CD4-positive, alpha-beta T cell treated with Interleukin-12 subunit alpha and Interleukin-12 subunit beta, for 1 hour (primary cell): ENCODE data around the gene ST3GAL2.
"Not testable (repeated sequence)": the region's sequence is repeated elsewhere in the genome, so short reads cannot be mapped to it uniquely, and the experiment has no call there.

Experiments
- DNase-seq: peaks from one replicate; pipeline ENCODE4 v3.0.0-alpha.2; 2020

Gene ST3GAL2

DNA sequence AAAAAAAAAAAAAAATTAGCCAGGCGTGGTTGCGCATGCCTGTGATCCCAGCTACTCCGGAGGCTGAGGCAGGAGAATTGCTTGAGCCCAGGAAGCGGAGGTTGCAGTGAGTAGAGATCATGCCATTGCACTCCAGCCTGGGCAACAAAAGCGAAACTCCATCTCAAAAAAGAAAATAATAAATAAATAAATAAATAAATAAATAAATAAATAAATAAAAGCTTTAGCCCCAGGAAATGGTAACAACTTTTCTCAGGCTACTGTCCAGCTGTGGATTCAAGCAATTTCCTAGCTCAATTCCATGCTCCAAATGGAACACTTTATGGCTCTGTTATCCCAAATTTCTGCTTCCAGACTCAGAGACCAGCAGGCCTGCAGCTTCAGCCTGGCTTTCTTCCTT, 25.3 kb downstream of the ST3GAL2 start:
- DNase-seq = not testable (repeated sequence)

- DNase-seq = no peak
Observed at GRCh38 chr16:70412385-70412784, 26.5 kb downstream of the ST3GAL2 start.

GRCh38 chr16:70410734-70411133, 28.2 kb downstream of the ST3GAL2 start:
- DNase-seq = no peak

GRCh38 chr16:70407811-70408274, 31.1 kb downstream of the ST3GAL2 start:
- DNase-seq = no peak

DNA sequence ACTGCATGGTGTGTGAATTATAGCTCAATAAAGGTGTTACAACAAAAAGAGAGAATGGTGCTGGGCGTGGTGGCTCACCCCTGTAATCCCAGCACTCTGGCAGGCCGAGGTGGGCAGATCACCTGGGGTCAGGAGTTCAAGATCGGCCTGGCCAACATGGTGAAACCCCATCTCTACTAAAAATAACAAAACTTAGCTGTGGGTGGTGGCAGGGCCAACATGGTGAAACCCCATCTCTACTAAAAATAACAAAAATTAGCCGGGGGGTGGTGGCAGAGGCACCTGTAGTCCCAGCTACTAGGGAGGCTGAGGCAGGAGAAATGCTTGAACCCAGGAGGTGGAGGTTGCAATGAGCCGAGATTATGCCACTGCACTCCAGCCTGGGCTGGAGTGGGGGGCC, 32.8 kb downstream of the ST3GAL2 start:
- DNase-seq = not testable (repeated sequence)

- DNase-seq = no peak
Observed at GRCh38 chr16:70402916-70403659, 35.8 kb downstream of the ST3GAL2 start.

- no peak for DNase-seq
Observed at GRCh38 chr16:70399951-70400350, 38.9 kb downstream of the ST3GAL2 start.

DNA sequence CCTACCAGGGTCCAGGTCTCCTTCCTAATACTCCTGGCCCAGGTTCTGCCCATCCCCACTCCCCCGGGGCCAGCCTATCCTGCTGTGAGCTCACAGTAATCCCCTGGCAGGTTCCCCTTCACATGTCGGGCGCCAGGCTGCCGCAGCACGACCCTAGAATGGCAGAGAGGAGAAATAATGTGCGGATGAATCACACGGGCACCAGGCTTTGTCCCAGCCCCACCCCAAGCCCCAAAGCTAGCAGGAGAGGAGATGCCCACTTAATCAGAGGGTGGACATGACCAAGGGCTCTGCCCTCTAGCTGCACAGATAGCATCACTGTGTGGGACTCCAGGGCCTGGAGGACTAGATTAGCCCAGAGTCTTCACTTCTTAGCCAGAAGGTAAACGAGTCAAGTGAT, 39.5 kb downstream of the ST3GAL2 start:
- DNase-seq = no peak

DNA sequence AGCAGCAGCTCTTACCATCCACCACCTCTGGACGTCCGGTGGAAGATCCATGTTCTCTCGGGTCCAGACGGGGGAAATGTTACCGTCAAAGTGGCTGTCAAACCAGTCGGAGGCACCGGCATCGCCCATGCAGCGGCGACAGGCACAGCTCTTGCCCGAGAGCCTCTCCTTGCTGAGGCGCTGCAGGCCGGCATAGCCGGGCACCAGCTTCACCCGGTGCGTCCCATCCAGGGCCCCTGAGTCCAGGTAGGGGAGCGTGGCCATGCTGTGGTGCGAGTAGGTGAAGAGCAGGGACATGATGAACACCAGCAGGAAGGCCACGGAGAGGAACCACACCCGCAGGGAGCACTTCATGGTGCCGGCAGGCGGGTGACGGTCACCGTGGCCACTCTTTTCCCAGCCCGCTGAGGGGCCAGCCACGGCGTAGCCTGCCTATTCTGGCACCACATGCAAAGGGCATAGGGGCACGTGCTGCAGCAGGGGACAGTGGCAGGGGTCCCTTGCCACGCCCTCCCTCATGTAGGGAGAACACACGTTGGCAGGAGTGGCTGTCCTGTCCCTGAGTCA, 40.6 kb downstream of the ST3GAL2 start:
- DNase-seq = no peak

DNA sequence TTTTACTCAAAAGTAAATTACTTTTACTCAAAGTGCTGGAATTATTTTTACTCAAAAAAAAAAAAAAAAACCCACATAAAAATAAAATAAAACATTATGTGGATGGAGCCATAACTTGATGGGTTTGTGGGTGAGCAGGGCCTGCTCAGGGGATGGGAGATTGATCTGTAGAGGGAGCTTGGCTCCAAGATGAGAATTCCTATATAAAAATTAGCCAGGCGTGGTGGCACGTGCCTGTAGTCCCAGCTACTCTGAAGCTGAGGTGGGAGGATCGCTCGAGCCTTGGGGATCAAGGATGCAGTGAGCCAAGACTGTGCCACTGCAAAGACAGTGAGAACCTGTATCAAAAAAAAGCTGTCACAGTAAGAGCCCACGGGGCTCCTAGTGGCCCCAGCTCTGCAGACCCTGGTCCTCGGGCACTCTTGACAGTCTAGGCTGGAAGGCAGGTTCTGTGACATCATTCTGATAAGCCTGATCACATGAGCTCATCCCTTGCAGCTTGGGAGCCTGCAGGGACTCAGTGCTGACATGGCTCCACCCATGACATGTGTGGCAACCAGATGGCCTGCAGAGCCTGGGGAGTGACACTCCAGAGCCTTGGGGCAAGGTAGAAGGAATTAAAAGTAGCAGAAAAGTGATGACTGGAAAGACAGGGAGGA, 42.5 kb downstream of the ST3GAL2 start:
- DNase-seq = no peak

DNA sequence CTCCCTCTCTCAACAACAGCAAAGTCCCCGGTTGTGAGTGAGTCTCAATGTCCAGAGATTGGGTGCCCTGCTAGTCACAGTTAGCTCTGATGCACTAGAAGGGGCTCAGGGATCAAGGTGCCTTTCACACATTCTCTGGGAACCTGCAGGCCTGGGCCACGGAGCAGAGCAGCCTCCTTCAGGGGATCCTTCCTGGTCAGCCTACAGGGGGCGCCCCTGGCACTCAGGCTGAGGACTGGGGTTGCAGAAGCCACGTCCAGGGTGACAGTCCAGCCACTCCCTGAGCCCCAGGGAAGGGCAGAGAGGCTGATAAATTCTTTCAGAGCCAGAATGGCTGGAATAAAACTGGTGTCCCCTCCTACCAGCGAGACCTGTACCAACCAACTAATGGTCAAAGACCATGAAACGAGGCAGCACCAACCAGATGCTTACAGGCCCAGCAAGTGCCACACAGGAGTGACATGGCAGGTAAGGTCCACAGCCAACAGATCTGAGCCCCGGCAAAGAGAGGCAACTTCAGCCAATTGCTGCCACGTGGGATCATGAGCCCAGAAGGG, 43.5 kb downstream of the ST3GAL2 start:
- DNase-seq = peak; percentile 65

- no peak for DNase-seq
Observed at GRCh38 chr16:70394853-70395252, 44.0 kb downstream of the ST3GAL2 start.

GRCh38 chr16:70393662-70394061, 45.2 kb downstream of the ST3GAL2 start:
- no peak for DNase-seq

DNA sequence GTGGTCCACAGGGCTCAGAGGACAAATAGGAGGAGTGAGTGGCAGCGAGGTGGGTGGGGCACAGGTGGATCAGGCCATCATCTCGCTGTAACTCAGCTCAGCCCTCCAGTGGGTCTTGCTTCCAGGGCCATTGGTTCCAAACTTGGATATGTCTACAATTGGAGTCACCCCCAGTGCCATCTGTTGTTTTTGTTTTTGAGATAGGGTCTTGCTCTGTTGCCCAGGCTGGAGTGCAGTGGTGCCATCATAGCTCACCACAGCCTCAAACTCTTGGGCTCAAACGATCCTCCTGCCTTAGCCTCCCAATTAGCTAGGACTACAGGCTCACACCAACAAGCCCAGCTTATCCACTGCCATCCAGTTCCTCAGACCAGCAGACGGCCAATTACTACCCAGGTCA, 46.3 kb downstream of the ST3GAL2 start:
- no peak for DNase-seq

DNA sequence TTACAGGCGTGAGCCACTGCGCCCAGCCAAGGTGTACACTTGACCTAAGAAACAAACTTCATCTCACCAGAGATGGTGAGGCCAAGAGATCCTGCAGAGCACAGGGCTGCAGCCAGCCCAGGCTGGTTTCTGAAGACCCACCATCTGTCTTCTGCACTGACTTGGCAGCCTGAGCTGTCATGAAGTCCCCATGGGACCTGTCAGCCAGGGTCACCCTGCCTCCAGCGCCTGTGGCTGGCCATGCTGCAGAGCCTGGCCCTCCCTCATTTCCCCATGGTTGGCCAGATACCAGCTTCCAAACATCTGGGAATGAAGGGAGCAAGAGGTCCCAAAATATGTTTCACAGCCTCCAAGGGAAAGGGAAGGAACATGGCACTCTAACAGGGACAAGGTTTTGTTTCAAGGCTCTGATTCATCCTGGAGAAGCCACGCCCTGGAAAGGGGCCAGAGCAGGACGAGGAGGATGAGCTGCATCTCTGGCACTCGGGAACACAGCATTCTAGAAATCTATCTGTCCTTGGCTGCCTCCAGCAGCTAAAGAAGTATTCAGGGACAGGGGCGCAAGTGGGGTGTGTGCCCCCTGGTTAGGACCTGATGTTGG, 46.9 kb downstream of the ST3GAL2 start:
- no peak for DNase-seq

DNA sequence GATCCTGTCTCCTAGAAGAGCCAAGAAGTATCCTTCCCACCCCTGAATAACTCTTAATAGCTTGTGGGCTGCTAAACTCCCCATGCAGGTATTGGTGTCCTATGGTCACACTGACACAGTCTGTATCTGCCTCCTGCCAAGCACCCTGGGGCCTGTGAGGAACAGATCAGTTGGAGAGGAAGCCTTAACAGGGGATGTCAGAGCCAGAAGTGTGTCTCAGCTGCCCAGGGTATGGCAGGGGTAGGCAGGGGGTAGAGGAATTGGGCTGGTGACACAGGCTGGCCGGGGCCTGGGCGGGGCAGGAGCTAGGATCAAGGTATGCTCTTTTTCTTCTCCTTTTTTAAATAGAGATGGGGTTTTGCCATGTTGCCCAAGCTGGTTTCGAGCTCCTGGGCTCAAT, 47.5 kb downstream of the ST3GAL2 start:
- no peak for DNase-seq

- DNase-seq = no peak
Observed at GRCh38 chr16:70390774-70391173, 48.1 kb downstream of the ST3GAL2 start.

DNA sequence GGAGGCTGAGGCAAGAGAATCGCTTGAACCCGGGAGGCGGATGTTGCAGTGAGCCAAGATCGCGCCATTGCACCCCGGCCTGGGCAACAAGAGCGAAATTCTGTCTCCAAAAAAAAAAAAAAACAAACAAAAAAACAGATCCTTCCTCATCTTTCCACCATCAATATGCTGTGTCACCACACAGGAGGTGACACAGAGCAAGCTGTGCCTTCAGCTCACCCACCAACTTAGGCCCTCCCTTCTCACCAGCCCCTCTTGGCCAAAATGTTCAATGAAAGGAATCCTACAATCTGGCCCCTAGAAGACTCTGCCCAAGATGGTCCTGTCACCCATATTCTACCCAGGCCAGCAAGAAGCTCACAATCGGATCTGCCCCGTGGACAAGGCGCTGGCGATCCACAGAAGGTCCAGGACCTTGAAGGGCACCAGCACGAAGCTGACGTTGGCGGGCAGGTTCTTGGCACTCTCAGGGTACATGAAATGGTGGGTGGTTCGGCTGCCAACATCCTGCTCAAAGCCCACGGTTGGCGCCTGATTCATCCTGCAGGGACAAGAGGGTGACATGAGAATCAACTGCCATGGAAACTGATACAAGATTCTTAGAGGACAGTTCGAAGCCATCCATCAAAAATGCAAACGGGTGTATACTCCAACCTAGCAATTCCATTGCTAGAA, 50.8 kb downstream of the ST3GAL2 start:
- DNase-seq = no peak

GRCh38 chr16:70386289-70386986, 52.5 kb downstream of the ST3GAL2 start:
- DNase-seq = not testable (repeated sequence)

DNA sequence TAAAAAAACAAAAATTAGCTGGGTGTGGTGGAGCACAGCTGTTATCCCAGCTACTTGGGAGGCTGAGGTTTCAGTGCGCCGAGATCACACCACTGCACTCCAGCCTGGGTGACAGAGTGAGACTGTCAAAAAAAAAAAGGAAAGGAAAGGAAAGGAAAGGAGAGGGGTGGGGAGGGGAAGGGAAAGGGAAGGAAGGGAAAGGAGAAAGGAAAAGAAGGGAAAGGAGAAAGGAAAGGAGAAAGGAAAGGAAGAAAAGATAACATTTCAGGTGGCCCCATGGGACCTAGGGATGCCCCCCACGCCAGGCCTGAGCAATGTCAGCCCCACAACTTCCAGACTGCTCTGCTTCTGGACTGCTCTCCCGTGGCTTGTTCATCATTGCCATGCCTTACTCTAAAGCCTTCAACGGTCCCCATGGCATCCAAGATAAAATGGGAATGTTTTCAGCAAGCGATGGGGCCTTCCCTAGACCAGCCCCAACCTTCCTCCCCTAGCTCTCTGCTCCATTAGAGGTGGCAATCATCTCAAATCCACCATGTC, 55.4 kb downstream of the ST3GAL2 start:
- no peak for DNase-seq

- DNase-seq = no peak
Observed at GRCh38 chr16:70381604-70382342, 57.1 kb downstream of the ST3GAL2 start.
